K562 (cell line): ENCODE measurements around the gene KCNJ13. TPM values are rescaled to one million over a fixed set of nuclear protein-coding genes. Genes with fewer than 3 reads are reported as not detected.

ENCODE experiments used
- ATAC-seq: fragments of 200-7000 bp; cut with Tn5 transposase; 3 replicates; pipeline ENCODE4 v1.9.1; 2020; ENCODE audit warnings: moderate library complexity
- BruUV-seq: library from RNA; stranded (reverse); fragments of 400-500 nt; replicated peaks from 2 replicates; lab custom pipeline; 2021; lab: Mats Ljungman, UMichigan
- CTCF ChIA-PET: fragments of 300-600 bp; formaldehyde crosslinking; extraction: SDS; loops from one replicate; lab custom pipeline; 2021; ENCODE audit warnings: low intra/inter-chr PET ratio; lab: Yijun Ruan, JAX
- POLR2A ChIA-PET: fragments of 300-600, 350-650 bp; sonication (Branson Sonifier 250); formaldehyde crosslinking; extraction: SDS; loops from one replicate; lab custom pipeline; 2021; ENCODE audit warnings: antibody characterized with exemption, inconsistent platforms; lab: Yijun Ruan, JAX
- DNase-seq, 4 experiments: peaks; one replicate each; pipeline versions ENCODE4 v3.0.0 to v3.0.0-alpha.2; 2011 to 2018; ENCODE audit warnings: low spot score in 3 of 4, mixed read lengths in 3 of 4; ENCODE audit errors: extremely low read depth in 1 of 4
- FAIRE-seq: peaks from 2 replicates; lab custom pipeline; 2011; peaks lifted over from hg19 to GRCh38; lab: Jason Lieb, UNC
- H2AFZ ChIP-seq: 2 replicates; pipeline ENCODE4 v1.6.0; 2011; ENCODE audit warnings: low read depth, low read length, control low read depth, inconsistent platforms
- H3K27ac ChIP-seq: fragments of 200-600 bp; 3 replicates; pipeline ENCODE4 v1.8.0; 2011; ENCODE audit warnings: low read depth, mild to moderate bottlenecking, control low read depth, inconsistent platforms, low read length, moderate library complexity, mixed read lengths; ENCODE audit errors: extremely low read depth
- H3K27me3 ChIP-seq, 2 experiments: fragments of 300-600 bp in 1 of 2; 2 replicates in 1 of 2; 3 replicates in 1 of 2; pipeline versions ENCODE4 v1.6.0 to v1.8.0; 2011; ENCODE audit warnings: inconsistent platforms in 2 of 2, low read length in 2 of 2, mild to moderate bottlenecking in 1 of 2, mixed read lengths in 1 of 2, moderate library complexity in 1 of 2; ENCODE audit not compliant: control insufficient read depth in 2 of 2, insufficient read depth in 2 of 2
- H3K36me3 ChIP-seq: fragments of 300-600 bp; 3 replicates; pipeline ENCODE4 v1.8.0; 2011; ENCODE audit warnings: mild to moderate bottlenecking, low read length, inconsistent platforms; ENCODE audit not compliant: control insufficient read depth, insufficient read depth
- H3K4me1 ChIP-seq, 2 experiments: fragments of 200-600 bp in 1 of 2; replicated peaks in 1 of 2; 2 replicates in 1 of 2; 3 replicates in 1 of 2; pipeline versions ENCODE4 v1.5.1 to v1.8.0; 2011; ENCODE audit warnings: inconsistent platforms in 2 of 2, low read length in 2 of 2, mild to moderate bottlenecking in 1 of 2, mixed read lengths in 1 of 2, moderate library complexity in 1 of 2; ENCODE audit not compliant: control insufficient read depth in 2 of 2, insufficient read depth in 2 of 2
- H3K4me2 ChIP-seq: 2 replicates; pipeline ENCODE4 v1.6.1; 2011; ENCODE audit warnings: low read length, control low read depth, inconsistent platforms, mixed read lengths; ENCODE audit not compliant: insufficient read depth
- H3K4me3 ChIP-seq: fragments of 200-600 bp; sonication (generic), shearing (Covaris generic); 2 replicates; pipeline ENCODE4 v1.5.1; 2016; ENCODE audit warnings: control low read depth, inconsistent platforms
- H3K79me2 ChIP-seq: fragments of 200-600 bp; 3 replicates; pipeline ENCODE4 v1.8.0; 2011; ENCODE audit warnings: low read length, inconsistent platforms; ENCODE audit not compliant: control insufficient read depth, insufficient read depth
- H3K9ac ChIP-seq, 2 experiments: 2 replicates each; pipeline versions ENCODE4 v1.6.0 to v1.6.1; 2011; ENCODE audit warnings: low read depth in 2 of 2, low read length in 2 of 2, control low read depth in 1 of 2, inconsistent platforms in 1 of 2, mild to moderate bottlenecking in 1 of 2, mixed read lengths in 1 of 2; ENCODE audit not compliant: insufficient read depth in 1 of 2
- H3K9me1 ChIP-seq: one replicate; pipeline ENCODE4 v1.6.0; 2011; ENCODE audit warnings: inconsistent platforms, mild to moderate bottlenecking, low read length, moderate library complexity; ENCODE audit not compliant: control insufficient read depth, insufficient read depth
- H3K9me3 ChIP-seq: replicated peaks from 2 replicates; pipeline ENCODE4 v1.5.1; 2011; ENCODE audit warnings: low read depth, low read length, inconsistent platforms; ENCODE audit not compliant: control insufficient read depth, insufficient read depth
- H4K20me1 ChIP-seq: replicated peaks from 2 replicates; pipeline ENCODE4 v1.6.1; 2011; ENCODE audit warnings: low read length, inconsistent platforms, mixed read lengths; ENCODE audit not compliant: control insufficient read depth, insufficient read depth
- E2F6 ChIP-seq, 2 experiments: IDR thresholded peaks; 2 replicates each; pipeline ENCODE4 v1.6.1; 2011; ENCODE audit warnings: borderline replicate concordance in 1 of 2, control low read depth in 1 of 2, low read depth in 1 of 2, low read length in 1 of 2, mild to moderate bottlenecking in 1 of 2, mixed read lengths in 1 of 2, moderate library complexity in 1 of 2; ENCODE audit not compliant: insufficient read depth in 1 of 2, insufficient read length in 1 of 2, poor library complexity in 1 of 2, severe bottlenecking in 1 of 2; ENCODE audit errors: extremely low read depth in 1 of 2
- ERF ChIP-seq: fragments of 450-650 bp; formaldehyde crosslinking; IDR thresholded peaks from 2 replicates; pipeline ENCODE4 v1.4.0; 2020; ENCODE audit warnings: mild to moderate bottlenecking, mixed read lengths
- KHSRP ChIP-seq: fragments of 450-650 bp; IDR thresholded peaks from 2 replicates; pipeline ENCODE4 v1.6.1; 2017
- MXD1 ChIP-seq: fragments of 250-450 bp; sonication (Bioruptor Pico); IDR thresholded peaks from 2 replicates; pipeline ENCODE4 v1.8.0; 2021; ENCODE audit warnings: borderline replicate concordance, mild to moderate bottlenecking, moderate library complexity; ENCODE audit not compliant: poor library complexity, severe bottlenecking
- NEUROD1 ChIP-seq: fragments of 150-350 bp; IDR thresholded peaks from 2 replicates; pipeline ENCODE4 v1.6.1; 2014; ENCODE audit warnings: borderline replicate concordance, low read length, low read depth; ENCODE audit not compliant: partially characterized antibody
- NONO ChIP-seq, 2 experiments: fragments of 200-400 bp in 1 of 2; fragments of 450-650 bp in 1 of 2; formaldehyde crosslinking in 1 of 2; IDR thresholded peaks; 2 replicates each; pipeline ENCODE4 v1.6.1; 2017; ENCODE audit warnings: low read depth in 2 of 2, mild to moderate bottlenecking in 2 of 2, moderate library complexity in 2 of 2, low read length in 1 of 2
- RBM17 ChIP-seq: fragments of 200-400 bp; formaldehyde crosslinking; IDR thresholded peaks from 2 replicates; pipeline ENCODE4 v1.6.1; 2017; ENCODE audit warnings: low read depth, mild to moderate bottlenecking, low read length, borderline replicate concordance
- ZNF212 ChIP-seq: fragments of 450-650 bp; formaldehyde crosslinking; IDR thresholded peaks from 2 replicates; pipeline ENCODE4 v1.4.0; 2020; ENCODE audit warnings: mild to moderate bottlenecking
- ZNF592 ChIP-seq: fragments of 450-650 bp; IDR thresholded peaks from 2 replicates; pipeline ENCODE4 v1.6.1; 2017; ENCODE audit warnings: antibody characterized with exemption, mild to moderate bottlenecking
- ZZZ3 ChIP-seq: fragments of 450-650 bp; IDR thresholded peaks from 2 replicates; pipeline ENCODE4 v1.6.1; 2016; ENCODE audit warnings: antibody characterized with exemption, mild to moderate bottlenecking, moderate library complexity
- WGBS: fragments of 100-300 bp; shearing (Covaris generic); methylation state at CpG from one replicate; pipeline ENCODE4 v1.1.6; 2016; ENCODE audit warnings: low coverage, mixed read lengths; ENCODE audit not compliant: insufficient coverage; ENCODE audit errors: missing lambda C conversion rate; 5-methylcytosine and 5-hydroxymethylcytosine counted together
- in situ Hi-C: fragments of 300-500 bp; cut with MboI; formaldehyde crosslinking; loops from 4 replicates; pipeline ENCODE4 v1.15.0; 2018; ENCODE audit warnings: inconsistent platforms, mixed read lengths
- intact Hi-C: fragments of 100-400 bp; cut with micrococcal nuclease; formaldehyde crosslinking; loops from 2 replicates; pipeline ENCODE4 v1.14.2; 2022
- polyA plus RNA-seq, 8 experiments: library from polyadenylated mRNA; depleted of rRNA in 4 of 8; stranded (reverse) in 5 of 8; unstranded in 3 of 8; fragments of >200 nt; fragmentation: Nextera tagmentation in 2 of 8; fragmentation: Illumina TruSeq in 1 of 8; extraction: Ambion mirVana in 2 of 8; extraction: Trizol in 1 of 8; gene quantifications; 2 replicates each; pipeline versions ENCODE4 v1.2.1 to v1.2.3, GENCODE V29; 2011 to 2014; ENCODE audit warnings: inconsistent platforms in 1 of 8, missing spikeins in 1 of 8
- total RNA-seq, 7 experiments: library from RNA; depleted of rRNA in 6 of 7; stranded (reverse); fragments of >200 nt in 6 of 7; fragmentation: Illumina TruSeq in 2 of 7; extraction: Trizol in 2 of 7; gene quantifications; 2 replicates each; pipeline versions ENCODE4 v1.2.1 to v1.2.3, GENCODE V29; 2011 to 2021; ENCODE audit warnings: low replicate concordance in 1 of 7

The KCNJ13 gene
- total and polyA plus RNA-seq, 9 of the 15 experiments (the other 6 are each of a cell fraction or from before 2014, with no cell fraction given), result 0.45 TPM; not detected in 8

GRCh38 chr2:232802091-232802490 is 25.7 kb upstream of the KCNJ13 start:
- no peak overlapping the region for H2AFZ ChIP-seq
- ATAC-seq, result no peak
- no peaks in the 10 kb centered on the region for H3K27me3 ChIP-seq
- no peaks in the 10 kb centered on the region for H3K4me1 ChIP-seq
- H3K9ac ChIP-seq, result no peak overlapping the region
- H4K20me1 ChIP-seq, result no peaks in the 10 kb centered on the region
- H3K9me3 ChIP-seq, result peaks cover 3% of the 10 kb centered on the region; the same call in 1 of the 2 replicates
- H3K79me2 ChIP-seq, result no peaks in the 10 kb centered on the region
- no peaks in the 10 kb centered on the region for H3K9me1 ChIP-seq
- in situ Hi-C loops (no loop called here), intact Hi-C loops (no loop called here)
- no peak overlapping the region for H3K4me2 ChIP-seq
- no peak overlapping the region for H3K4me3 ChIP-seq
- POLR2A ChIA-PET, result no interaction called here
- H3K36me3 ChIP-seq, result peaks cover 40% of the 10 kb centered on the region
- no peak for TF ChIP-seq NEUROD1
- TF ChIP-seq RBM17, result no peak
- no peak for TF ChIP-seq ZNF212 (CRISPR knock-in tag)
- TF ChIP-seq ZNF592, result no peak
- no peak for TF ChIP-seq MXD1 (CRISPR knock-in tag)
- TF ChIP-seq ZZZ3, result no peak
- TF ChIP-seq KHSRP, result no peak
- no peak for TF ChIP-seq E2F6 (IDR thresholded peaks at IDR 0.05; ENCODE audit: borderline replicate concordance in 1 of 2, extremely low read depth in 1 of 2, insufficient read depth in 1 of 2, insufficient read length in 1 of 2, low read depth in 1 of 2, low read length in 1 of 2, poor library complexity in 1 of 2, severe bottlenecking in 1 of 2)
- no peak for TF ChIP-seq NONO (IDR thresholded peaks at IDR 0.05; ENCODE audit: low read depth in 2 of 2, low read length in 1 of 2)
- TF ChIP-seq ERF (CRISPR knock-in tag), result no peak
- TF ChIP-seq, all 486 proteins: peak for 0
- H3K27ac ChIP-seq, result no peak overlapping the region
- no peak for DNase-seq
- BruUV-seq, result no TSS peak
- WGBS, result 96% methylated on average over 3 of the region's 3 CpGs
- CTCF ChIA-PET, result no interaction called here
- FAIRE-seq, result no peak
